Measurements from ENCODE around the gene KIF22.

Gene KIF22

GRCh38 chr16:29825145-29826044 lies 34.8 kb downstream of the KIF22 start:
- no peak overlapping the region for H4K12ac ChIP-seq (ENCODE audit: low read depth, low read length)
- no CpG with 5 or more reads among the region's 10 CpGs for WGBS (ENCODE audit: extremely low coverage, insufficient coverage, insufficient read length)

GRCh38 chr16:29826342-29826695 lies 35.8 kb downstream of the KIF22 start:
- Histone ChIP-seq H3K79me2 (ENCODE audit: control insufficient read depth, insufficient read depth, low read length, poor library complexity) (peaks cover 2% of the 10 kb centered on the region), H3K79me1 (ENCODE audit: low read length) (peaks cover 7% of the 10 kb centered on the region), H2BK120ac (ENCODE audit: insufficient read depth, low read length, poor library complexity) (no peak overlapping the region), H2AK5ac (ENCODE audit: low read length) (no peak overlapping the region), H3K27me3 (ENCODE audit: insufficient read depth, low read length) (no peaks in the 10 kb centered on the region), H2BK5ac (ENCODE audit: low read depth, low read length, poor library complexity) (no peak overlapping the region), H3K27ac (ENCODE audit: low read depth, low read length) (no peak overlapping the region), H3K36me3 (ENCODE audit: control insufficient read depth in 1 of 2, insufficient read depth in 2 of 2, low read length in 2 of 2) (no peaks in the 10 kb centered on the region), H3K9ac (ENCODE audit: low read length) (no peak overlapping the region), H3K4me2 (ENCODE audit: low read length) (no peak overlapping the region), H3K4me3 (ENCODE audit: low read depth, low read length) (no peak overlapping the region), H4K12ac (ENCODE audit: low read depth, low read length) (no peak overlapping the region), H3K9me3 (ENCODE audit: insufficient read depth, low read depth, low read length) (no peaks in the 10 kb centered on the region), H4K8ac (ENCODE audit: low read depth, low read length) (no peak overlapping the region), H3K18ac (ENCODE audit: low read length) (no peak overlapping the region), H3K4ac (ENCODE audit: low read depth, low read length) (no peak overlapping the region), H3K14ac (ENCODE audit: low read length) (no peak overlapping the region), H2BK12ac (ENCODE audit: low read length) (no peak overlapping the region), H2AFZ (ENCODE audit: insufficient read depth, low read length, poor library complexity) (no peak overlapping the region), H3K4me1 (ENCODE audit: control insufficient read depth in 1 of 2, insufficient read depth in 2 of 2, low read length in 2 of 2) (peaks cover 7% of the 10 kb centered on the region in 2 experiments), H4K91ac (ENCODE audit: low read depth, low read length) (no peak overlapping the region), H3K23ac (ENCODE audit: low read length) (no peak overlapping the region)
- DNase-seq, result no peak
- WGBS (ENCODE audit: extremely low coverage, insufficient coverage, insufficient read length), result no CpG with 5 or more reads among the region's 8 CpGs

More at GRCh38 chr16:29825145-29826044, 34.8 kb downstream of the KIF22 start:
- H3K27ac ChIP-seq (ENCODE audit: low read depth, low read length), result no peak overlapping the region
- peak overlapping the region; percentile 39 for H4K91ac ChIP-seq (ENCODE audit: low read depth, low read length)
- no peak overlapping the region for H2AK5ac ChIP-seq (ENCODE audit: low read length)
- H2BK120ac ChIP-seq (ENCODE audit: insufficient read depth, low read length, poor library complexity), result no peak overlapping the region
- H3K18ac ChIP-seq (ENCODE audit: low read length), result peak overlapping the region; percentile 46
- DNase-seq, result no peak
- peaks cover 2% of the 10 kb centered on the region for H3K79me2 ChIP-seq (ENCODE audit: control insufficient read depth, insufficient read depth, low read length, poor library complexity)
- H3K27me3 ChIP-seq (ENCODE audit: insufficient read depth, low read length), result no peaks in the 10 kb centered on the region
- no peak overlapping the region for H3K23ac ChIP-seq (ENCODE audit: low read length)
- H3K9ac ChIP-seq (ENCODE audit: low read length), result no peak overlapping the region
- H2BK5ac ChIP-seq (ENCODE audit: low read depth, low read length, poor library complexity), result no peak overlapping the region
- peak overlapping the region; percentile 18 for H4K8ac ChIP-seq (ENCODE audit: low read depth, low read length)
- no peaks in the 10 kb centered on the region for H3K9me3 ChIP-seq (ENCODE audit: insufficient read depth, low read depth, low read length)
- H3K4me2 ChIP-seq (ENCODE audit: low read length), result no peak overlapping the region
- H3K14ac ChIP-seq (ENCODE audit: low read length), result peak overlapping the region; percentile 62
- H3K4me1 ChIP-seq (ENCODE audit: control insufficient read depth in 1 of 2, insufficient read depth in 2 of 2, low read length in 2 of 2), result peaks cover 7% of the 10 kb centered on the region in 2 experiments
- H2BK12ac ChIP-seq (ENCODE audit: low read length), result peak overlapping the region; percentile 70
- H3K4ac ChIP-seq (ENCODE audit: low read depth, low read length), result no peak overlapping the region
- H3K79me1 ChIP-seq (ENCODE audit: low read length), result peaks cover 7% of the 10 kb centered on the region
- H3K36me3 ChIP-seq (ENCODE audit: control insufficient read depth in 1 of 2, insufficient read depth in 2 of 2, low read length in 2 of 2), result no peaks in the 10 kb centered on the region
- H3K4me3 ChIP-seq (ENCODE audit: low read depth, low read length), result no peak overlapping the region
- peak overlapping the region; percentile 55 for H2AFZ ChIP-seq (ENCODE audit: insufficient read depth, low read length, poor library complexity)

GRCh38 chr16:29830774-29831173 lies 40.2 kb downstream of the KIF22 start:
- no CpG with 5 or more reads among the region's 11 CpGs for WGBS (ENCODE audit: extremely low coverage, insufficient coverage, insufficient read length)
- H3K9ac ChIP-seq (ENCODE audit: low read length), result no peak overlapping the region
- DNase-seq, result no peak

GRCh38 chr16:29831490-29831889 lies 40.9 kb downstream of the KIF22 start:
- no peak overlapping the region for H3K4me2 ChIP-seq (ENCODE audit: low read length)
- no peak overlapping the region for H3K4ac ChIP-seq (ENCODE audit: low read depth, low read length)
- no peak overlapping the region for H4K8ac ChIP-seq (ENCODE audit: low read depth, low read length)
- H3K79me2 ChIP-seq (ENCODE audit: control insufficient read depth, insufficient read depth, low read length, poor library complexity), result no peaks in the 10 kb centered on the region
- H3K27me3 ChIP-seq (ENCODE audit: insufficient read depth, low read length), result no peaks in the 10 kb centered on the region
- no peak overlapping the region for H4K12ac ChIP-seq (ENCODE audit: low read depth, low read length)
- no peak overlapping the region for H3K14ac ChIP-seq (ENCODE audit: low read length)
- no peaks in the 10 kb centered on the region for H3K4me1 ChIP-seq (ENCODE audit: control insufficient read depth in 1 of 2, insufficient read depth in 2 of 2, low read length in 2 of 2)
- WGBS (ENCODE audit: extremely low coverage, insufficient coverage, insufficient read length), result no CpG with 5 or more reads among the region's 2 CpGs
- no peak overlapping the region for H2BK12ac ChIP-seq (ENCODE audit: low read length)
- H2BK5ac ChIP-seq (ENCODE audit: low read depth, low read length, poor library complexity), result no peak overlapping the region
- no peak overlapping the region for H3K4me3 ChIP-seq (ENCODE audit: low read depth, low read length)
- H2AFZ ChIP-seq (ENCODE audit: insufficient read depth, low read length, poor library complexity), result no peak overlapping the region
- H4K91ac ChIP-seq (ENCODE audit: low read depth, low read length), result no peak overlapping the region
- H3K23ac ChIP-seq (ENCODE audit: low read length), result no peak overlapping the region
- H3K9ac ChIP-seq (ENCODE audit: low read length), result no peak overlapping the region
- no peak overlapping the region for H3K27ac ChIP-seq (ENCODE audit: low read depth, low read length)
- no peak overlapping the region for H3K18ac ChIP-seq (ENCODE audit: low read length)
- no peak overlapping the region for H2BK120ac ChIP-seq (ENCODE audit: insufficient read depth, low read length, poor library complexity)
- H2AK5ac ChIP-seq (ENCODE audit: low read length), result no peak overlapping the region
- no peaks in the 10 kb centered on the region for H3K9me3 ChIP-seq (ENCODE audit: insufficient read depth, low read depth, low read length)
- H3K79me1 ChIP-seq (ENCODE audit: low read length), result no peaks in the 10 kb centered on the region
- peaks cover 2 to 3% of the 10 kb centered on the region in 2 experiments for H3K36me3 ChIP-seq (ENCODE audit: control insufficient read depth in 1 of 2, insufficient read depth in 2 of 2, low read length in 2 of 2)
- DNase-seq, result no peak

More at GRCh38 chr16:29830774-29831173, 40.2 kb downstream of the KIF22 start:
- Histone ChIP-seq H3K36me3 (ENCODE audit: control insufficient read depth in 1 of 2, insufficient read depth in 2 of 2, low read length in 2 of 2) (peaks cover 2 to 3% of the 10 kb centered on the region in 2 experiments), H3K79me1 (ENCODE audit: low read length) (no peaks in the 10 kb centered on the region), H3K4me1 (ENCODE audit: control insufficient read depth in 1 of 2, insufficient read depth in 2 of 2, low read length in 2 of 2) (no peaks in the 10 kb centered on the region), H3K9me3 (ENCODE audit: insufficient read depth, low read depth, low read length) (no peaks in the 10 kb centered on the region), H3K27ac (ENCODE audit: low read depth, low read length) (no peak overlapping the region), H2BK12ac (ENCODE audit: low read length) (no peak overlapping the region), H3K4me2 (ENCODE audit: low read length) (no peak overlapping the region), H4K91ac (ENCODE audit: low read depth, low read length) (no peak overlapping the region), H3K4me3 (ENCODE audit: low read depth, low read length) (no peak overlapping the region), H3K14ac (ENCODE audit: low read length) (no peak overlapping the region), H3K79me2 (ENCODE audit: control insufficient read depth, insufficient read depth, low read length, poor library complexity) (no peaks in the 10 kb centered on the region), H2AK5ac (ENCODE audit: low read length) (no peak overlapping the region), H3K23ac (ENCODE audit: low read length) (no peak overlapping the region), H2BK5ac (ENCODE audit: low read depth, low read length, poor library complexity) (no peak overlapping the region), H3K27me3 (ENCODE audit: insufficient read depth, low read length) (no peaks in the 10 kb centered on the region), H2BK120ac (ENCODE audit: insufficient read depth, low read length, poor library complexity) (no peak overlapping the region), H4K8ac (ENCODE audit: low read depth, low read length) (no peak overlapping the region), H3K4ac (ENCODE audit: low read depth, low read length) (no peak overlapping the region), H4K12ac (ENCODE audit: low read depth, low read length) (no peak overlapping the region), H2AFZ (ENCODE audit: insufficient read depth, low read length, poor library complexity) (no peak overlapping the region), H3K18ac (ENCODE audit: low read length) (no peak overlapping the region)

All from trophoblast cell (in vitro differentiated cells and primary cell).